Glomerular visceral epithelial cell (primary cell): Measurements from ENCODE around the gene GLYATL3.

Experiments
- DNase-seq: peaks from one replicate; pipeline ENCODE4 v3.0.0-alpha.2; 2016; ENCODE audit errors: extremely low spot score

Gene GLYATL3

DNA sequence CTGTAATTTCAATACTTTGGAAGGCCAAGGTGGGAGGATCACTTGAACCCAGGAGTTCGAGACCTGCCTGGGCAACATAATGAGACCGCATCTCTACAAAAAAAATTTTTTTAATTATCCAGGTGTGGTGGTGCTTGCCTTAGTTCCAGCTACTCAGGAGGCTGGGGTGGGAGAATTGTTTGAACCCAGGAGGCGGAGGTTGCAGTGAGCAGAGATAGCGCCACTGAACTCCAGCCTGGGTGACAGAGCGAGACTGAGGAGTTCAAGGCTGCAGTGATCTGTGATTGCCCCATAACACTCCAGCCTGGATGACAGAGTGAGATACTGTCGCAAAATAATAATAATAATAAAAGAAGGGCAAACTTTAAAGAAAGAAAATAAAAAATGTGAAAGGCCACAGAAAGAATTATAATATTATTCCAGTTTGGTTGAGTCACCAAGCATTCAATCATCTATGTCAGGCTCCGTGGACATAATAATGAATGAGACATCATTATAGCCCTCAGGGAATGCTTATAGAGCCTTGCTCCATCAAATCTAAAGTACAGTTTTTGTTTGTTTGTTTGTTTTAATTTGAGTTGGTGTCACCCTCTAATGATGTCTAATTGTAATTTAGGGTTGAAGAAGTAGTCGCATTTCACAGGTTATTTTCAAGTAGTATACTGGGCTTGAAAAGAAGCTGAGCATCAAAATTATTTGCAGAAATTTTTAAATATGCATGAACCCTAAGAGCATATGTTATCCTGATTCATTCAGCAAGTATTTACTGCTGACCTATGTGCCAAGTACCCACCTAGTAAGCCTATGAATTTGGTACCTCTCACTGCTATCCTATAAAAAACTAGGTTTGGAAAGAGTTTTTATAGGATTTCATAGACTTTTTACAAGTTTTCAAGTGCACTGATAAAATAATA lies 15.1 kb downstream of the GLYATL3 start:
- no peak for DNase-seq

DNA sequence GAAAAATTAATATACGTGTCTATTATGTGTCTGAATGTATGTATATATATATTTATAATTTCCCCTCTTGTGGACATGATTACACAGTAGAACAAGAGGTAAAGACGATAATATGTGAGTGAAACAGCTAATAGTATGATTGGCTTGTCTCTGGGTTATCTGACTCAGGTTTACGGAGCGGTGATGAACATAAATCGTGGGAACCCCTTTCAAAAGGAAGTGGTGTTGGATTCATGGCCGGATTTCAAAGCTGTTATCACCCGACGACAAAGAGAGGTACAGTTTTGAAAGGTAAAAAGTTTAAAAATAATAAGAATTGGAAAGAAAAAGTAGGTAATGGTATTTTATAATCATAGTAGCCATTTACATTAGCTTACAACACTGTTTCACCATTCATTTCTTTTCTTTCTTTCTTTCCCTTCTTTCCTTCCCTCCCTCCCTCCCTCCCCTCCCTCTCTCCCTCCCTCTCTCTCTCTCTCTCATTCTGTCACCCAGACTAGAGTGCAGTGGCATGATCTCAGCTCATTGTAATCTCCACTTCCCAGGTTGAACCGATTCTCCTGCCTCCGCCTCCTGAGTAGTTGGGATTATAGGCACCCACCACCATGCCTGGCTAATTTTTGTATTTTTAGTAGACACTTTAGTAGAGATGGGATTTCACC lies 15.9 kb downstream of the GLYATL3 start:
- DNase-seq: no peak

DNA sequence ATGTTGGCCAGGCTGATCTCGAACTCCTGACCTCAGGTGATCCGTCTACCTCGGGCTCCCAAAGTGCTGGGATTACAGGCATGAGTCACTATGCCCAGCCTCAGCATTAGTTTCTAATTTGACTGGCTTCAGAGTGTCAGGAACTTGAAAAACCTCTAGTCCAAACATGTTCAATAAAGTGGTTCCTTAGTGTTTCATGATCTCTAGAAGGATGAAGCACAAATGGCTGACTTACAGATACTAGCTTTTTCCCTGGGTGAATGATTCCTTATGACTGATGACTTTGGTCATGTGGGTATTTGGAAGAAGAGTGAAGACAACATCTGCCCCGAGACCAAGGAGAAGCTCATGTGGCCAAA lies 16.4 kb downstream of the GLYATL3 start:
- DNase-seq: no peak

DNA sequence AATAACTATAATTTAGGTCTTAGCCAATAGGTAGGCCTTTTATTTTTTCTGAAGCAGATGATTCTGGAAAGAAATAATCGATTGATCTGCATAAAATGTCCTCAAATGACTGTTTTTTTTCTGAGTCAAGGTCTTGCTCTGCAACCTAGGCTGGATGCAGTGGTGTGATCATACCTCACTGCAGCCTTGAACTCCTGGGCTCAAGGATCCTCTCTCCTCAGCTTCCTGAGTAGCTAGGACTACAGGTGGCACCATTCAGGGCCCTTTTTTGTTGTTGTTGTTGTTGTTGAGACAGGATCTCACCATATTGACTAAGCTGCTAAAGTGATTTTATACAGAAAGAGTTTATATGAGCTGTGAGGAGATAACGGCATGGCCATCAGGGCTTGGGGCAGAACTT lies 18.2 kb downstream of the GLYATL3 start:
- no peak for DNase-seq

DNA sequence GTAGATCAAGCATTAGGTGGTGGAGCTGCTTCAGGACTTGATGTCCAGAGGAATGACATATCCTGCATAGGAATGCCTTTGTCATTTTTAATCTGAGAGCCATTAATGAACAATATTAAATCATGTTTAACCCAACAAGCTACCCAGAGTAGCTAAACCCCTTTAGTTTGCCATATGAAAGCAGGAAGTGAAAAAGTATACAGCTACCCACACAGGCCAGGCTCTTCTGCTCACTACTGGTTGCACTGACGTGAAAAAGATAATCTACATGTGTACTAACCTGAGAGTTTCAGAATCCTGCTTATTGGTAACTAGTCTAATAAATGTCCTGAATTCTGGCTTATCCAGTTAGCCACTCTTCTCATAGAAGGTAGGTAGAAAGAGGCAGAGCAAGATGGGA lies 19.9 kb downstream of the GLYATL3 start:
- DNase-seq: no peak

DNA sequence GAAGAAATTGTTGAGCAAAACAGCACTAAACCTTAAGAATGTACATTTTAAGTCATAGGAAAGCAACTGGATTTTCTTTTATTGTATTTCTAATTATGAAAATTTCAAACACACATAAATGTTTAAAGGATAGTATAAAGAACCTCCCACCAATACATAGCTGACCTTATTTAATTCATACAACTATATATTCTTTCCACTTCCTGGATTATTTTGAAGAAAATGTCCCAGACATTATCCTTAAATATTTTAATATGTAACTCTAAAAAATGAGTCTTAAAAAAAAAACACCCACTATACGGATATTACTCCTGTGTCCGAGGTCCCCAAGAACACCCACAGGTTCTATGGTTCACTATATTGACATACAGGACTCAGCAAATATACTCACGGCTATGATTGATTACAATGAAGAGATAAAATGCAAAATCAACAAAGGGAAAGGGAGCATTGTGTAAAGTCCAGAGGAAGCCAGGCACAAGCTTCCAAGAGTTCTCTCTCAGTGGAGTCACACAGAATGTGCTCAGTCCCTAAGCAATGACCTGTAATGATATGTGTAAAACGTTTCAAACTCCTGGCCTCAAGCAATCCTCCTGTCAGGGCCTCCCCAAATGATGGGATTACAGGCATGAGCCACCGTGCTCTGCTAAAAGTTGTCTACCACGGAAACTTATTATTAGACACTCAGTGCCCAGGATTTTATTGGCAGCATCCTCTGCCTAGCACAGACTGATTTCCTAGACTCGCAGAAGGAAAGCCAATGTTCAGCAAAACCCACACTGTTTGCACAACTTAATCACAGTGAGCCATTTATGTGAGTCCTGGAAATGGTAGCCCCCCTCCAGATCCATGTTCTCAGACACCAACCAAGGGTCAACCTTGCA lies 23.2 kb downstream of the GLYATL3 start:
- no peak for DNase-seq

DNA sequence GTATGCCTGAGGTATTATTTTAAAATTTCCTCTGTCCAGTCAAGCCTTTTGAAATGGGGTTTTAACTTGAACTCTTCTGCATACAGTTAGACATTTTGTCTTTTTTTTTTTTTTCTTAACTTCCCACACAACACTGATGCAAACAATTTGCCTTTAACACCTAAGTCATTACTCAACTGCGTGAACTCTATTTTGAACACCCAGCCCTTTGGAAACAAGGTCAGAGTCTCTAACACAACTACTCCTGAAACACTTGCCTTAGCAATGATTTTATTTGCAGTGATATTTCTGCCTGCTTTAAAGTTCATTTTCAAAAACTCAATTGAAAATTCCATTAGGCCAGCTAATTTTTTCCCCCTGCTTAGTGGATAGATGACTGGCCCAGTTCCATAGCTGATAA lies 24.2 kb downstream of the GLYATL3 start:
- no peak for DNase-seq

DNA sequence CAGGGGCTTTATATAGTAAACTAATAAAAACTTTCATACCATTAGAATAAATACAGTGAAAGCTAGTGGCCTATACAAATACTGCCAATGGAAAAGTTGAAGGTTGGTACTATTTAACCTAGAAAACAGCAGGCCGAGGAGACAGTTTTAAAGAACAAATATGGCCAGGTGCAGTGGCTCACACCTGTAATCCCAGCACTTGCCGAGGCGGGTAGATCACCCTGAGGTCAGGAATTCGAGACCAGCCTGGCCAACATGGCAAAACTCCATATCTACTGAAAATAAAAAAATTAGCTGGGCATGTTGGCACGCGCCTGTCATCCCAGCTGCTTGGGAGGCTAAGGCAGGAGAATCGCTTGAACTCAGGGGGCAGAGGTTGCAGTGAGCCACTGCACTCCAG lies 24.8 kb downstream of the GLYATL3 start:
- DNase-seq: no peak

DNA sequence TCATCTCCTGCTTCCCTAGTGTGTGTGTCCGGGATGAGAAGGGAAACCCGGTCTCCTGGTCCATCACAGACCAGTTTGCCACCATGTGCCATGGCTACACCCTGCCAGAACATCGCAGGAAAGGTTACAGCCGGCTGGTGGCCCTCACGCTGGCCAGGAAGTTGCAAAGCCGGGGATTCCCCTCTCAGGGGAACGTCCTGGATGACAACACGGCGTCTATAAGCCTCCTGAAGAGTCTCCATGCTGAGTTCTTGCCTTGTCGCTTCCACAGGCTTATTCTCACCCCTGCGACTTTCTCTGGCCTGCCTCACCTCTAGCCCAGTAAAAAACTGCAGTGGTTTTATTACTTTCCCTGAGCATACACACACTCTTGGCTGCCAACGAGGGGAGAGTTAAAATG lies 26.9 kb downstream of the GLYATL3 start:
- no peak for DNase-seq

DNA sequence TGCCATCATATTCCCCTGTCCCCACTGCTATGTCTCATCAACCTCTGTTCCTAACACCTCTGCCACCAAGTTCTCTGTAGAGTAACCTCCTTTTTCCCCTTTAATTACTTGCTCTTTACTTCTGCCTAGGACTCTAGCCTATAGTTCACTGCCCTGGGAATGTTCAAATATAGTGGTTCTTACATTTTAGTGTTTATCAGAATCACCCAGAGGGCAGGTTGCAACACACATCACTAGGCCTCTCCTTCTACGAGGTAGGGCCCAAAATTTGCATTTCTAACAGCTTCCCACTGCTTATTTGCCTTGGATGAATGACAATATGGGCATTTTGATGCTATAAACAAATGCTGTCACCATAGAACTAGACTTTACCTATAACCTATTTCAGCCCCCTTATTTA lies 27.6 kb downstream of the GLYATL3 start:
- DNase-seq: no peak

DNA sequence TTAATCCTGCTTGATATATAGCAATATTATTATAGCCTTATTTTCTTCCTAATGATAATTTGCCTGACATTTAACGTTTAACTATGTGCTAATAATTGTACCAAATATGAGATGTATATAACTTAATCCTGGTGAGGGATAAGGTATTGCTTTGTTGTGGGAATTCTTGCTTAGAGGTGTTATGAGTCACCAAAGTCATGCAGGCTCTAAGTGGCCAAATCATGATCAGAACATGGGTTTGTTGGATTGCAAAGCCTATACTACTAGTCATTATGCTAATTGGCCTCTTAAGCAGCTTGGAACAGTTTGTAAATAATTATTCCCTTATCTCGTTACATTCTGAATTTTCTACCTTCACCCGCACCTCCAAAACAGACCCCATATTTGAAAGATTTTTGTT lies 28.8 kb downstream of the GLYATL3 start:
- no peak for DNase-seq

DNA sequence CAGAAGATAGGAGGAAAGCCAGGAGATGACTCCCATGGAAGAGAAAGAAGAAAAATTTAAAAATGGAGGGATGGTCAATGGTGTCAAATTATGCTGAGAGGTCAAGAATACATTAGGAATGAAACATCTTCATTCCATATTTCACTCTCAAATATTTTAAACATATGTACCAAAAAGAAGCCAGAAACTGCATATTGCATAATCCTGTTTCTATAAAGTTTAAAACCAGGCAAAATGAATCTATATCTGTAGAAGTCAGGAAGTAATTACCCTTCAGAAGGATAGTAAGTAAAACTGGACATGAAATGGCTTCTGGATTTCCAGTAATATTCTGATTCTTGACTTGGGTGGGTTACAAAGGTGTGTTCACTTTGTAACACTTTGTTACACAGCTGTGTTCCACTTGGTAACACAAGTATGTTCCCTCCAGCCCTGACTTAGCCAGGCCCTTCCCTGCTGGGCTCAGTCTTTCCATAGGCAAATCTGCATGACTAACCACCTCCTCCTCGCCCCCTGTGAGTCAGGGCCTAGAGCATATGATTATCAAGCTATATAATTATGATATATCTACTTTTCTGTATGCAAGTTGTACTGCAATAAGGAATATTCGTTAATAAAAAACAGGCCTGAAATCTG lies 30.5 kb downstream of the GLYATL3 start:
- DNase-seq: no peak

DNA sequence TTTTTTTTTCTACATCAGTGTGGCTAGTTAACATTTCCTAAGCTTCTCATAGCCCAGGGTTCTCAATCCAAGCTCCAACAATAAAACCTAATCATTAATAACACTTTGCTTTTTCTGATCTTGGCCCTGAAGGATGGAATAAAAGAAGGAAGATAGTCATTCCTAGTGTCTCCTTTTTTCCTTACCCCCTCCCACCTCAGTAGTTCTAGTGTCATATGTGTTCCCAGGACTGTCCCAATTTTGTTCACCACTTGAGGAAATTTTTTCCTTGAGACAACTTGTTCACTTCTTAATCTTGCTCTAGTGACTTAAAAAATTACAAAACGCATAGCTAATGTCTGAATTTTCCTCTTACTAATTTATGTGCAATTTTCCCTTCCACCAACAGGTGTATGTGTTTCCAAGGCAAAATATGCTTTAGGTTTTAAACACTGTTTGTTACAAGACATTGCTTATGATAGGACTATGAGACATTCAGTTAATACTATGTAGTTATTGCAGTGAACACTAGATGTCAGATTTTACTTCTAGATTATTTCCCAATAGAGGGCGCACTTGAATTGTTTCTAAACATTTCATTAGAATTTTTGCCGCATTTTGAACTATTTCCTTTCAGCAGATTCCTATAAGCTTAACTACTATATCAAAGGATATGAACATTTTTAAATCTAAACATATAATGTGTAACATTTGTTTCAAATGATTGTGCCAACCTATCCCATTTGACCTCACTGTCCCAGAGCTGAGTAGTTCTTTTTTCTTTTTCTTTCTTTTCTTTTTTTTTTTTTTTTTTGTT lies 32.2 kb downstream of the GLYATL3 start:
- peak; percentile 55 for DNase-seq

DNA sequence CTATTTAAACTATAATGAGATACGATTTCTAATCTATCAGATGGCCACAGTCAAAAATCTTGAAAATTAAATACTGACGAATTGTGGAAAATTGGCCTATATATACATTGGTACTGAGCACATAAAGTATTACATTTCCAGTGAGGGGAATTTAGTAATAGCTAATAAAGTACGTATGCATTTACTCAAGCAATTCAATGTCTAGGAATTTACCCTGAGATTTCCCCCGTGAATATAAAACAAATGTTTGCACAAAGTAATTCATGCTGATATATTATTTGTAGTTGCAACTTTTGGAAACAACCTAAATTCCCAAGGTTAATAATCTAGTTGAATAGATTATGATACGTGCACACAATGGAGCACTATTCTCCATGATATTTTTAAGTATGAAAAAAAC lies 36.1 kb downstream of the GLYATL3 start:
- DNase-seq: no peak

DNA sequence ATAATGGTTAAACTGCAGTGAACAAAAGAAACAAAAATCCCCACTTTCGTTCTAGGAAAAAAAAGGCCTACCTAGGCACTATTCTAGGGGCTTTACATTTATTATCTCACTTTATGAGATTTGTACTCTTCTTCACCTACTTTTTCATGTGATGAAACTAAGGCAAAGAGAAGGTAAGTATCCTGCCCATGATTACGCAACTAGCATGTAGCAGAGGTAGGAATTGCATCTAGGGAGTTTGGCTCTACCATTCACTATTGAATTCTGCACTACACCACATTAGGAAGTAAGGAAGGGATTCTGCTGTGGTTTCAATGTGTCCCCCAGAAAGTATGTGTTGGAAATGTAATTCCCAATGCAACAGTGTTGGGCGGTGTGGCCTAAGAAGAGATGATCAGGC lies 39.4 kb downstream of the GLYATL3 start:
- DNase-seq: no peak

DNA sequence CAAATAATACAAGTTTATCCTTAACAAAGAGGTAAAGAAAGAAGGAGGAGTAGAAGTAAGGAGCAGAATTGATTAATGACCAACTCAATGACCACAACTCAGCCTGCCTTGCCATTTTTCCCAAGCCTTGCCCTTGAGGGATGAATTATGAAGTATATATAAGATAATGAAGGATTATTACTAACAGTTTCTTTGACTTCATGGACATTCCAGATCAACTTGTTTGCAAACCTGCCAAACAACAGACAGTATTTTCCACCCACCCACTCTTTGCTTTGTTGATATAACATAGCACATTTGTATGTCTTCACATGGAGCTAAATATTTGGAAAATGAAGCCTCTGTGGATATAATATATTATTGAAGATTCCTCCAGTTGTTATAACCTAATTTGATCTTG lies 40.9 kb downstream of the GLYATL3 start:
- no peak for DNase-seq

DNA sequence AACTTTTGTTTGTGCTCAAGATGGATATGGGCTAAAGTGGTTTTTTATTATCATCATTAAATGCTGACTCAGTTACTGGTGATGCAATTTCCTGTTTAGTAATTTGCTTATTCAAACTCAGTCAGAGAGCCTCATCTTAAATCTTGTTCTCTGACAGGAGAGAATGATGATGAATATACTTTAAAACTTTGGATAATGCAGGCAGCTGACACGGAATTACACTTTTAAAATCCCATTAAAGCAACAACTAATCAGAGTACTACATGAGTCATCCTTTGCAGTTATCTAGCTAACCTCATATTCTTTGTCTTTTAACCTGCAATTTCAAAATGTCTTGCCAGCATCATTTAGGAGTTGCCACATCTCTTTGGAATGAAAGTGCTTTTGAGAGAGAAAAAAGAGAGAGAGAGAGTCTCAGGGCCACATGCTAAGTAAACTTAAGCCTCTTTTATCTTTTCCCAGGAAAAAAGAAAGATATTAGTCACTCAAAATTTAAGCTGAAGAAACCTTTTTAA lies 41.5 kb downstream of the GLYATL3 start:
- DNase-seq: peak; percentile 53

DNA sequence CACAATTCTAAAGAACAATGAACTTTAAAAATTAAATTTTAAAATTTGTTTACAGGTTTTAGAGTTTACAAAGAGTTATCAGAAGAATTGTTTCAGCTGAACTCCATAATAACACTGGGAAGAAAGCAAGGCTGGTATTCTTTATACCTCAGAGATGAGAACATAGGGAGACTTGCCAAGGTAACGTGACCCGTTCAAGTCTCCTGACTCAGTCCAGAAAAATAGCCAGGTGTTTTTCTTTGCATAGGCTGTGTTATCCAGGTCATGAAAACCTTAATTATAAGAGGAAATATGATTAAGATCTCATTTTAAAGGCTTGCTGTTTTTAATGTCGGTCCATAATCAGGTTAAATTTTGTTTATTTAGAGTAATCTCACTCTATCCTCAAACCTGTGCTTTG lies 42.2 kb downstream of the GLYATL3 start:
- no peak for DNase-seq

DNA sequence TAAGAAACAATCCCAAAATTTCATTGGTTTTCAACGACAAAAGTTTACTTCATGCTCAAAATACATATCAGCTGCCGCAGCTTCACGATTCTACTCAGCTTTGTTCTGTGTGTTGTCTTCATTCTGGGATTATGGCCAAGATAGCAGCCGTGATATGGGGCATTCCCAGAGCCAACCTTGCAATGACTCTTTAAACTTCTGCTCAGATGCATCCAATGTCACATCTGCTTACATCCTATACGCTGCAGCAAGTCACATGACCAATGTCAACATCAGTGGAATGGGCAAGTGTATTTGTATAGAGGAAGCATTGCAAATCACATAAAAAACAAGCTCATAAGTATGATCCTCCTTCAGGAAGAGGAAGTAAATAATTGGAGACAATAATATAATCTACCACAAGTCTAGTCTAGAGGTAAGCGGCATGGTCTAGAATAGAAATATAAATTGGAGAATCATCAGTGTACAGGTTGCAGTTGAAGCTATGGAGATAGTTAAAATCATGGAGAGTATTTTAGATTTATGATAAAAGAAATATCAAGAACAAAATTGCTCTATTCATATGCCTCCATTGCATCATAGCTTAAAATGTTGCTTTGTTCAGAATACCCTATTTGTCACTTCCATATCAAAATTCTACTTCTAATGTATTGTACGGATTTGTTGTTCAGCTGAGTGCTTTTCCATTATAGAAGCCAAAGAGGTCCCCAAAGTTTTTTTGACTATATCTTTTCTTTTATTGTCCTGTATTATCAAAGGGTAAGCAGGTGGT lies 43.5 kb downstream of the GLYATL3 start:
- DNase-seq: no peak

DNA sequence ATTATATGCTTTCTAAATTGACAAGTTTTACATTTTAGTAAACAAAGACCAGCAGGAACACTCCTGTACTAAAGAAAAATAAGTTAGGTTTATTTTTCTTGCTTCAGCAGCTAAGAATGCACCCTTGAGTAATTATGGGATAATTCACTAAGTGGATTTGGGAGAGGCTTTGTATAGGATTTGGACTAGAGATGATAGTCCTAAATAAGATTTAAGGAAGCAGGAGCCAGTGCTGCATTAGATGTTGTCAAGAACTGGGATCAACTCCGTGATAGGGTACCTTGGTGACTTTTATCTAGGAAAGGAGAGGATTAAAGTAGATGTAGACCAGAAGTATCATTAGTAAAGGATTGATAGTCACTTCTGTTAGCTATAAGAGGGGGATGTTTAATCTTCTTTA lies 46.6 kb downstream of the GLYATL3 start:
- DNase-seq: no peak
